22Rv1 (cell line): ENCODE results near the gene TBL1XR1.

ENCODE experiments used
- ZFX ChIP-seq: fragments of 450-650 bp; IDR thresholded peaks from 2 replicates; pipeline ENCODE4 v1.6.1; 2017; ENCODE audit warnings: antibody characterized with exemption, borderline replicate concordance
- TF ChIP-seq, protein P1 (sequence below): fragments of 450-650 bp; IDR thresholded peaks from 2 replicates; pipeline ENCODE4 v1.5.1; 2017; ENCODE audit warnings: mild to moderate bottlenecking

- TF ChIP-seq, protein P1, sequence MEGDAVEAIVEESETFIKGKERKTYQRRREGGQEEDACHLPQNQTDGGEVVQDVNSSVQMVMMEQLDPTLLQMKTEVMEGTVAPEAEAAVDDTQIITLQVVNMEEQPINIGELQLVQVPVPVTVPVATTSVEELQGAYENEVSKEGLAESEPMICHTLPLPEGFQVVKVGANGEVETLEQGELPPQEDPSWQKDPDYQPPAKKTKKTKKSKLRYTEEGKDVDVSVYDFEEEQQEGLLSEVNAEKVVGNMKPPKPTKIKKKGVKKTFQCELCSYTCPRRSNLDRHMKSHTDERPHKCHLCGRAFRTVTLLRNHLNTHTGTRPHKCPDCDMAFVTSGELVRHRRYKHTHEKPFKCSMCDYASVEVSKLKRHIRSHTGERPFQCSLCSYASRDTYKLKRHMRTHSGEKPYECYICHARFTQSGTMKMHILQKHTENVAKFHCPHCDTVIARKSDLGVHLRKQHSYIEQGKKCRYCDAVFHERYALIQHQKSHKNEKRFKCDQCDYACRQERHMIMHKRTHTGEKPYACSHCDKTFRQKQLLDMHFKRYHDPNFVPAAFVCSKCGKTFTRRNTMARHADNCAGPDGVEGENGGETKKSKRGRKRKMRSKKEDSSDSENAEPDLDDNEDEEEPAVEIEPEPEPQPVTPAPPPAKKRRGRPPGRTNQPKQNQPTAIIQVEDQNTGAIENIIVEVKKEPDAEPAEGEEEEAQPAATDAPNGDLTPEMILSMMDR, result no peak
- TF ChIP-seq ZFX, result no peak
These were observed 117.2 kb downstream of the TBL1XR1 start for GRCh38 chr3:177080122-177080521.
